ENCODE data around the gene SLC2A9. TPM values are rescaled to one million over a fixed set of nuclear protein-coding genes. Genes with fewer than 3 reads are reported as not detected.

Gene SLC2A9
- total RNA-seq, 2 experiments from 2014 or later: not detected

- POLR2A ChIA-PET: interaction anchor here (1.4 kb wide), 1 partner anchor 84 kb away, joined by 3 read pairs; no protein-coding TSS in a partner anchor
- H2AFZ ChIP-seq (ENCODE audit: low read length): no peak overlapping the region
- no peak overlapping the region for H3K4me2 ChIP-seq (ENCODE audit: low read length)
- H3K9me2 ChIP-seq (ENCODE audit: insufficient read depth, low read length): no peaks in the 10 kb centered on the region
- H3K9me3 ChIP-seq (ENCODE audit: low read length): no peaks in the 10 kb centered on the region
- BruUV-seq (replicated peaks): no TSS peak
- TF ChIP-seq EZH2phosphoT487 (IDR thresholded peaks at IDR 0.05; ENCODE audit: borderline replicate concordance, low read depth, low read length) (no peak), CTCF (conservative IDR thresholded peaks at IDR 0.05; ENCODE audit: low read length) (no peak)
- H3K4me1 ChIP-seq (ENCODE audit: insufficient read depth, low read length, poor library complexity, severe bottlenecking): no peaks in the 10 kb centered on the region
- no peak overlapping the region for H3K27ac ChIP-seq (ENCODE audit: low read depth, low read length, poor library complexity, severe bottlenecking)
- CTCF ChIA-PET (ENCODE audit: unreplicated experiment): no interaction called here
- DNase-seq (ENCODE audit: low spot score): no peak
- H3K36me3 ChIP-seq (ENCODE audit: insufficient read depth, low read length): no peaks in the 10 kb centered on the region
- no peaks in the 10 kb centered on the region for H4K20me1 ChIP-seq (ENCODE audit: insufficient read depth, low read length)
- H3K4me3 ChIP-seq (ENCODE audit: low read depth, low read length, poor library complexity, severe bottlenecking): no peak overlapping the region
- no peaks in the 10 kb centered on the region for H3K79me2 ChIP-seq (ENCODE audit: insufficient read depth, low read depth, low read length)
- intact Hi-C loops (cut with micrococcal nuclease; ENCODE audit: unreplicated experiment): no loop called here
Observed at GRCh38 chr4:10033191-10033881, 12.0 kb upstream of the SLC2A9 start.

- H3K9me2 ChIP-seq (ENCODE audit: insufficient read depth, low read length): no peaks in the 10 kb centered on the region
- no peak overlapping the region for H2AFZ ChIP-seq (ENCODE audit: low read length)
- intact Hi-C loops (cut with micrococcal nuclease; ENCODE audit: unreplicated experiment): no loop called here
- H3K36me3 ChIP-seq (ENCODE audit: insufficient read depth, low read length): no peaks in the 10 kb centered on the region
- ChIA-PET POLR2A (no interaction called here), CTCF (ENCODE audit: unreplicated experiment) (no interaction called here)
- no peaks in the 10 kb centered on the region for H3K4me1 ChIP-seq (ENCODE audit: insufficient read depth, low read length, poor library complexity, severe bottlenecking)
- no peak overlapping the region for H3K4me3 ChIP-seq (ENCODE audit: low read depth, low read length, poor library complexity, severe bottlenecking)
- no peak overlapping the region for H3K27ac ChIP-seq (ENCODE audit: low read depth, low read length, poor library complexity, severe bottlenecking)
- no peaks in the 10 kb centered on the region for H3K9me3 ChIP-seq (ENCODE audit: low read length)
- no peak overlapping the region for H3K4me2 ChIP-seq (ENCODE audit: low read length)
- H4K20me1 ChIP-seq (ENCODE audit: insufficient read depth, low read length): no peaks in the 10 kb centered on the region
- no TSS peak for BruUV-seq (replicated peaks)
- TF ChIP-seq CTCF (conservative IDR thresholded peaks at IDR 0.05; ENCODE audit: low read length): no peak
- no peak for TF ChIP-seq EZH2phosphoT487 (IDR thresholded peaks at IDR 0.05; ENCODE audit: borderline replicate concordance, low read depth, low read length)
- no peak for DNase-seq (ENCODE audit: low spot score)
- no peaks in the 10 kb centered on the region for H3K79me2 ChIP-seq (ENCODE audit: insufficient read depth, low read depth, low read length)
Observed at GRCh38 chr4:10032625-10033024, 11.3 kb upstream of the SLC2A9 start.

All from OCI-LY7 (cell line).